ENCODE results near the gene GGT5.

Gene GGT5

DNA sequence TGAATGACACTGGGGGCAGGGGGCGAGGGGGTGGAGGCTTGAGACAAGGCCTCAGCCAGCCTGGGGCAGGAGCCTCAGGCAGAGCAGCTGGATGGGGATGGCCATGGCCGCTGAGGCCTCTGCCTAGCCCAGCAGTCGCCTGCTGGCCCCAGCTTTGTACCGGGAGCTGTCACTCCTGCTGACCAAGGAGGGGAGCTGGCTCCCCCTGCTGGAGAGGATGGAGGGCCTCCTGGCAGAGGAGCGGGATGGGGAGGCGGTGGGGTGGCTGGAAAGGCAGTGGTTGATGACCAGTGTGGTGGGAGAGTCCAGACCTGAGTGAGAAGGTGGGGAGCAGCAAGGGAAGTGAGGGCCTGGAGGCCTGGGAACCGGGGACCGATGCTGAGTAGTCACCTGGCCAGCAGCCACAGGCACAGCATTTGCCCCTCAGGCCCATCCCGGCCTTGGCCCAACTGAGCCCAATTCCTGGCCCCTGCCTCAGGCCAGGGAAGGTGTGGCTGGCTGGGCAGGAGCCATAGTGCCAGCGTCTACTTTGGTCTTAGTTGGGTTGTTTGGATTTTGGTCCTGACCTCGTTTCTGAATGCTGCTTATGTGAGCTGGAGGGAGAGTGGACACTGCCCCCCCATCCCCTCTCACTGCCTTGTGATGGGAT is 69.6 kb downstream of the GGT5 start:
- TF ChIP-seq FOXP2 (optimal IDR thresholded peaks at IDR 0.05; ENCODE audit: control extremely low read depth, extremely low read length, insufficient read depth) (no peak), EZH2 (IDR thresholded peaks at IDR 0.05) (no peak), POLR2AphosphoS5 (IDR thresholded peaks at IDR 0.05; ENCODE audit: borderline replicate concordance, low read depth, low read length) (no peak)
- Histone ChIP-seq H3K4me3 (no peak overlapping the region), H3K27ac (no peak overlapping the region), H3K9me3 (ENCODE audit: low read depth, low read length) (no peaks in the 10 kb centered on the region), H3K9ac (ENCODE audit: insufficient read length) (no peak overlapping the region), H3K36me3 (ENCODE audit: insufficient read depth, low read length) (peaks cover 11% of the 10 kb centered on the region; the same call in 1 of the 2 replicates)
- no peak for DNase-seq (ENCODE audit: low read depth, low spot score)

GRCh38 chr22:24171822-24172221 is 73.1 kb downstream of the GGT5 start:
- Histone ChIP-seq H3K4me3 (no peak overlapping the region), H3K27ac (no peak overlapping the region), H3K36me3 (ENCODE audit: insufficient read depth, low read length) (peaks cover 11% of the 10 kb centered on the region; the same call in 1 of the 2 replicates), H3K9ac (ENCODE audit: insufficient read length) (no peak overlapping the region), H3K9me3 (ENCODE audit: low read depth, low read length) (no peaks in the 10 kb centered on the region)
- no peak for DNase-seq (ENCODE audit: low read depth, low spot score)
- TF ChIP-seq POLR2AphosphoS5 (IDR thresholded peaks at IDR 0.05; ENCODE audit: borderline replicate concordance, low read depth, low read length) (no peak), EZH2 (IDR thresholded peaks at IDR 0.05) (no peak), FOXP2 (optimal IDR thresholded peaks at IDR 0.05; ENCODE audit: control extremely low read depth, extremely low read length, insufficient read depth) (no peak)

DNA sequence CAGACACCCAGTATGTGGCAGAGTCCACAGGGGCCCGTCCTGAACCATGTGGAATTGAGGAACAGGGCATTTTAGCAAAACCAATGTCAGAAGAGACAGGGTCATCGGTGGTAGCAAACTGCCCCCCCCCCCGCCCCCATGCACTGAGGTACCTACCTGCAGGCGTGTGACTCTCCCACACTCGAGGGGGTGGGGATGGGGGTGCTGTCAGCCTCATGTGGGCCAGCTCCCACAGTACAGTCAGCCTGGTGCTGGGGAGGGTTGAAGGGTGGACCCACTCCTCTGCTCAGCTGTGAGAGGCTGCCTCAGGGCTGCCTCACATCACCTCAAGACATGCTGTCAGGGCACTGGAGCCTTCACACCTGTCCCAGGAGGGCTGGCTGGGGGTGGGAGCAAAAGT is 74.2 kb downstream of the GGT5 start:
- Histone ChIP-seq H3K9ac (ENCODE audit: insufficient read length) (no peak overlapping the region), H3K9me3 (ENCODE audit: low read depth, low read length) (no peaks in the 10 kb centered on the region), H3K36me3 (ENCODE audit: insufficient read depth, low read length) (peaks cover 12% of the 10 kb centered on the region; the same call in 1 of the 2 replicates), H3K27ac (no peak overlapping the region), H3K4me3 (no peak overlapping the region)
- DNase-seq (ENCODE audit: low read depth, low spot score), result no peak
- TF ChIP-seq FOXP2 (optimal IDR thresholded peaks at IDR 0.05; ENCODE audit: control extremely low read depth, extremely low read length, insufficient read depth), result no peak
- no peak for TF ChIP-seq POLR2AphosphoS5 (IDR thresholded peaks at IDR 0.05; ENCODE audit: borderline replicate concordance, low read depth, low read length)
- no peak for TF ChIP-seq EZH2 (IDR thresholded peaks at IDR 0.05)

DNA sequence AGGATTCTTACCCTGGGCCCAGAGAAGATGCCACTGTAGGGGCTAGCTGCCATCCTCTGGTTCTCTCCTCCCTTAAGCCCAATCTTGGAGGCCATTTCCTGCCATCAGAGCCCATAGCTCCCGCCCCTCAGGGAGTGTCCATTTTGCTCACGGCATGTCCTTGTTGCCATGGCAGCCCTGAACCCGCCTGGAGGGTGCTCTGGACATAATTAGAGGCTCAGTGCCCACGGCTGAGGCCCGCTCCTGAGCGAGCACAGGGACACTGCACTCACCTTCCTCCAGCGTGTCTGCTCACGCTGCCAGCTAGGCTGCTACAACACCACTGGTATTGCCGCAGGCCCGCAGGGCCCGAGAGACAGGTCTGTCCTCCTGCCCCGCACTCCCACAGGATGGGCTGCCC is 74.7 kb downstream of the GGT5 start:
- peaks cover 17% of the 10 kb centered on the region; the same call in 1 of the 2 replicates for H3K36me3 ChIP-seq (ENCODE audit: insufficient read depth, low read length)
- H3K27ac ChIP-seq, result no peak overlapping the region
- DNase-seq (ENCODE audit: low read depth, low spot score), result no peak
- H3K9ac ChIP-seq (ENCODE audit: insufficient read length), result no peak overlapping the region
- TF ChIP-seq POLR2AphosphoS5 (IDR thresholded peaks at IDR 0.05; ENCODE audit: borderline replicate concordance, low read depth, low read length), result no peak
- TF ChIP-seq FOXP2 (optimal IDR thresholded peaks at IDR 0.05; ENCODE audit: control extremely low read depth, extremely low read length, insufficient read depth), result no peak
- no peak for TF ChIP-seq EZH2 (IDR thresholded peaks at IDR 0.05)
- H3K4me3 ChIP-seq, result no peak overlapping the region
- no peaks in the 10 kb centered on the region for H3K9me3 ChIP-seq (ENCODE audit: low read depth, low read length)
